Endothelial cell of umbilical vein (primary cell): ENCODE results near the gene THAP9. TPM values are rescaled to one million over a fixed set of nuclear protein-coding genes. Genes with fewer than 3 reads are reported as not detected.

Experiments
- BruUV-seq: library from RNA; stranded (reverse); fragments of 400-500 nt; replicated peaks from 2 replicates; lab custom pipeline; 2021; lab: Mats Ljungman, UMichigan
- CTCF ChIA-PET: fragments of 300-600, 350-600 bp; sonication (Branson Sonifier 250); formaldehyde crosslinking; loops from one replicate; lab custom pipeline; 2021; ENCODE audit warnings: antibody characterized with exemption, inconsistent platforms; lab: Charles Lee
- POLR2A ChIA-PET: fragments of 300-600, 350-600 bp; sonication (Branson Sonifier 250); formaldehyde crosslinking; loops from one replicate; lab custom pipeline; 2021; ENCODE audit warnings: antibody characterized with exemption, inconsistent platforms; lab: Charles Lee
- DNase-seq: peaks from one replicate; pipeline ENCODE4 v3.0.0-alpha.2; 2011; ENCODE audit warnings: low read depth, low spot score
- FAIRE-seq: peaks from 2 replicates; lab custom pipeline; 2011; peaks lifted over from hg19 to GRCh38; lab: Jason Lieb, UNC
- H2AFZ ChIP-seq: 2 replicates; pipeline ENCODE4 v1.6.0; 2012; ENCODE audit warnings: low read depth, low read length, control low read depth, inconsistent platforms
- H3K27ac ChIP-seq: 2 replicates; pipeline ENCODE4 v1.5.1; 2011; ENCODE audit warnings: low read depth, mild to moderate bottlenecking, control low read depth, low read length, moderate library complexity; ENCODE audit not compliant: insufficient read depth
- H3K27me3 ChIP-seq, 2 experiments: 2 replicates each; pipeline versions ENCODE4 v1.6.0 to v1.6.1; 2011; ENCODE audit warnings: low read length in 2 of 2, mixed read lengths in 1 of 2; ENCODE audit not compliant: control insufficient read depth in 2 of 2, insufficient read depth in 2 of 2
- H3K36me3 ChIP-seq, 2 experiments: 2 replicates in 1 of 2; 3 replicates in 1 of 2; pipeline ENCODE4 v1.5.1; 2011; ENCODE audit warnings: low read length in 2 of 2, mild to moderate bottlenecking in 1 of 2, moderate library complexity in 1 of 2; ENCODE audit not compliant: control insufficient read depth in 2 of 2, insufficient read depth in 2 of 2; ENCODE audit errors: extremely low read depth in 1 of 2
- H3K4me1 ChIP-seq: 3 replicates; pipeline ENCODE4 v1.5.1; 2011; ENCODE audit warnings: mild to moderate bottlenecking, low read length; ENCODE audit not compliant: control insufficient read depth, insufficient read depth; ENCODE audit errors: extremely low read depth
- H3K4me2 ChIP-seq: 2 replicates; pipeline ENCODE4 v1.6.1; 2011; ENCODE audit warnings: low read length, control low read depth, mixed read lengths; ENCODE audit not compliant: insufficient read depth
- H3K4me3 ChIP-seq, 3 experiments: fragments of 200-600 bp in 1 of 3; sonication (generic), shearing (Covaris generic) in 1 of 3; replicated peaks in 1 of 3; 2 replicates each; pipeline ENCODE4 v1.5.1; 2011 to 2016; ENCODE audit warnings: control low read depth in 3 of 3, low read length in 3 of 3, mild to moderate bottlenecking in 2 of 3, inconsistent platforms in 1 of 3, low read depth in 1 of 3, moderate library complexity in 1 of 3; ENCODE audit not compliant: insufficient read depth in 1 of 3
- H3K79me2 ChIP-seq: 2 replicates; pipeline ENCODE4 v1.6.0; 2012; ENCODE audit warnings: low read length, inconsistent platforms; ENCODE audit not compliant: control insufficient read depth, insufficient read depth
- H3K9ac ChIP-seq: replicated peaks from 2 replicates; pipeline ENCODE3; 2011; ENCODE audit warnings: low read length, control low read depth; ENCODE audit not compliant: insufficient read depth; ENCODE audit errors: extremely low read depth
- H3K9me1 ChIP-seq: replicated peaks from 3 replicates; pipeline ENCODE4 v1.6.0; 2011; ENCODE audit warnings: mild to moderate bottlenecking, low read length; ENCODE audit not compliant: control insufficient read depth, insufficient read depth; ENCODE audit errors: extremely low read depth
- H3K9me3 ChIP-seq: replicated peaks from 2 replicates; pipeline ENCODE4 v1.5.1; 2012; ENCODE audit warnings: low read length, inconsistent platforms; ENCODE audit not compliant: control insufficient read depth, insufficient read depth
- H4K20me1 ChIP-seq: replicated peaks from 2 replicates; pipeline ENCODE3; 2011; ENCODE audit warnings: mild to moderate bottlenecking, low read length; ENCODE audit not compliant: control insufficient read depth, insufficient read depth; ENCODE audit errors: extremely low read depth
- EZH2 ChIP-seq: IDR thresholded peaks from 2 replicates; pipeline ENCODE4 v1.6.1; 2012; ENCODE audit warnings: borderline replicate concordance, low read depth, mild to moderate bottlenecking, moderate library complexity, low read length, inconsistent platforms; ENCODE audit not compliant: severe bottlenecking
- FOS ChIP-seq: IDR thresholded peaks from 2 replicates; pipeline ENCODE4 v1.6.1; 2011; ENCODE audit warnings: mild to moderate bottlenecking, low read length, moderate library complexity, borderline replicate concordance; ENCODE audit not compliant: insufficient read depth
- GATA2 ChIP-seq: IDR thresholded peaks from 2 replicates; pipeline ENCODE4 v1.7.0; 2011; ENCODE audit warnings: low read depth, mild to moderate bottlenecking, moderate library complexity, mixed read lengths, low read length; ENCODE audit not compliant: insufficient read length, insufficient read depth
- JUN ChIP-seq: IDR thresholded peaks from 2 replicates; pipeline ENCODE4 v1.6.1; 2011; ENCODE audit warnings: borderline replicate concordance, low read depth; ENCODE audit not compliant: insufficient read length, insufficient read depth
- MYC ChIP-seq: IDR thresholded peaks from one replicate; pipeline ENCODE4 v1.6.1; 2011; ENCODE audit warnings: mild to moderate bottlenecking, low read depth, low read length
- POLR2A ChIP-seq: IDR thresholded peaks from 2 replicates; pipeline ENCODE4 v1.6.1; 2012; ENCODE audit warnings: low read depth, mild to moderate bottlenecking, control low read depth, low read length
- POLR2AphosphoS5 ChIP-seq: IDR thresholded peaks from 2 replicates; pipeline ENCODE4 v1.6.1; 2012; ENCODE audit warnings: low read depth, mild to moderate bottlenecking, control low read depth, low read length, moderate library complexity; ENCODE audit not compliant: insufficient read depth
- dilution Hi-C: fragments of 300-500 bp; cut with MboI; formaldehyde crosslinking; loops from one replicate; pipeline ENCODE4 v1.15.0; 2019; ENCODE audit warnings: low sequenced_read_pairs; ENCODE audit not compliant: extremely low pct_ligation_motif_present
- intact Hi-C: fragments of 100-400 bp; cut with micrococcal nuclease; formaldehyde crosslinking; loops from one replicate; pipeline ENCODE4 v1.10.0; 2022
- polyA plus RNA-seq, 4 experiments: library from polyadenylated mRNA; depleted of rRNA in 3 of 4; stranded (reverse) in 3 of 4; unstranded in 1 of 4; fragments of >200 nt; gene quantifications; 2 replicates each; pipeline versions ENCODE4 v1.2.1 to v1.2.3, GENCODE V29; 2011 to 2012; ENCODE audit warnings: missing spikeins in 1 of 4
- total RNA-seq: library from RNA; stranded (reverse); gene quantifications from 2 replicates; pipeline ENCODE4 v1.2.3, GENCODE V29; 2021
- TF ChIP-seq, protein P1 (sequence below), 2 donors: IDR thresholded peaks; 1 replicate in 1 of 2; 2 replicates in 1 of 2; pipeline ENCODE4 v1.5.1; 2011; ENCODE audit warnings: low read length in 2 of 2, mild to moderate bottlenecking in 2 of 2, moderate library complexity in 2 of 2, control low read depth in 1 of 2, inconsistent platforms in 1 of 2, low read depth in 1 of 2; ENCODE audit not compliant: insufficient read depth in 1 of 2; ENCODE audit errors: extremely low read depth in 1 of 2
- TF ChIP-seq, protein P2 (sequence below): IDR thresholded peaks from 2 replicates; pipeline ENCODE4 v1.6.1; 2011; ENCODE audit not compliant: insufficient read depth, insufficient read length

Gene THAP9
- total and polyA plus RNA-seq, 2 donors (not counting 3 experiments of a cell fraction or from before 2014, with no cell fraction given) = 0.86 to 1.7 TPM

DNA sequence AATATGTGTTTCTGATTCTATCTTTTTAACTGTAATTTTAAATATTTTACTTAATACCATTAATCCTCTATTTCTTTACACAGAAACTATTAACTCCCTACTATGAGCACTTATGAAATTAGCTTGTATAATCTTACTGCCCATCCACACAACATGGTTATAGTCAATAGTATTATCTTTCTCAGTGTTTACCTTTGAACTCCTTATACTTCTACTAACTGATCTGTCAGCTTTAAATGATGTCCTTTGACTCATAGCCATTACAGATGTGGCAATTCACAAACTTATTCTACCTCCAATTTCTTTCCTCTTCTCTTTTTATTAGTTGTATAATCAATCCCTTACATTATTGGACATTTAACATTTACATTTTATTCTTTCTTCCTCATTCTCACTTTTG, 15.1 kb upstream of the THAP9 start:
- dilution Hi-C loops (no loop called here), intact Hi-C loops (no loop called here)
- FAIRE-seq (no peak), DNase-seq (no peak)
- no peak overlapping the region for H3K4me2 ChIP-seq
- H3K27ac ChIP-seq = no peak overlapping the region
- TF ChIP-seq GATA2 = no peak
- no peak for TF ChIP-seq EZH2
- TF ChIP-seq, protein P1, sequence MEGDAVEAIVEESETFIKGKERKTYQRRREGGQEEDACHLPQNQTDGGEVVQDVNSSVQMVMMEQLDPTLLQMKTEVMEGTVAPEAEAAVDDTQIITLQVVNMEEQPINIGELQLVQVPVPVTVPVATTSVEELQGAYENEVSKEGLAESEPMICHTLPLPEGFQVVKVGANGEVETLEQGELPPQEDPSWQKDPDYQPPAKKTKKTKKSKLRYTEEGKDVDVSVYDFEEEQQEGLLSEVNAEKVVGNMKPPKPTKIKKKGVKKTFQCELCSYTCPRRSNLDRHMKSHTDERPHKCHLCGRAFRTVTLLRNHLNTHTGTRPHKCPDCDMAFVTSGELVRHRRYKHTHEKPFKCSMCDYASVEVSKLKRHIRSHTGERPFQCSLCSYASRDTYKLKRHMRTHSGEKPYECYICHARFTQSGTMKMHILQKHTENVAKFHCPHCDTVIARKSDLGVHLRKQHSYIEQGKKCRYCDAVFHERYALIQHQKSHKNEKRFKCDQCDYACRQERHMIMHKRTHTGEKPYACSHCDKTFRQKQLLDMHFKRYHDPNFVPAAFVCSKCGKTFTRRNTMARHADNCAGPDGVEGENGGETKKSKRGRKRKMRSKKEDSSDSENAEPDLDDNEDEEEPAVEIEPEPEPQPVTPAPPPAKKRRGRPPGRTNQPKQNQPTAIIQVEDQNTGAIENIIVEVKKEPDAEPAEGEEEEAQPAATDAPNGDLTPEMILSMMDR (IDR thresholded peaks at IDR 0.05; ENCODE audit: extremely low read depth in 1 of 2, insufficient read depth in 1 of 2, low read depth in 1 of 2, low read length in 2 of 2) = no peak
- TF ChIP-seq, protein P2, sequence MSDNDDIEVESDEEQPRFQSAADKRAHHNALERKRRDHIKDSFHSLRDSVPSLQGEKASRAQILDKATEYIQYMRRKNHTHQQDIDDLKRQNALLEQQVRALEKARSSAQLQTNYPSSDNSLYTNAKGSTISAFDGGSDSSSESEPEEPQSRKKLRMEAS = no peak
- TF ChIP-seq FOS = no peak
- no peak for TF ChIP-seq POLR2A
- TF ChIP-seq MYC = no peak
- no peak for TF ChIP-seq JUN
- no peak for TF ChIP-seq POLR2AphosphoS5
- POLR2A ChIA-PET = no interaction called here
- CTCF ChIA-PET = interaction anchor here (0.7 to 5.2 kb wide), 5 partner anchors 14 to 399 kb away, joined by 3 to 21 read pairs (median 3); partner anchors contain the start of genes COQ2 and THAP9
- H3K79me2 ChIP-seq = peaks cover 99% of the 10 kb centered on the region
- H3K9me3 ChIP-seq = no peaks in the 10 kb centered on the region
- H3K27me3 ChIP-seq = no peaks in the 10 kb centered on the region
- H3K4me1 ChIP-seq = peaks cover 16% of the 10 kb centered on the region
- H3K36me3 ChIP-seq = peaks cover 0 to 6% of the 10 kb centered on the region in 2 experiments
- BruUV-seq = no TSS peak
- no peak overlapping the region for H3K9ac ChIP-seq
- no peak overlapping the region for H3K4me3 ChIP-seq
- H3K9me1 ChIP-seq = no peaks in the 10 kb centered on the region
- H4K20me1 ChIP-seq = peaks cover 22% of the 10 kb centered on the region
- H2AFZ ChIP-seq = no peak overlapping the region
